T-helper 2 cell treated with Interferon-gamma antibody and Interleukin-4, amounts not matched to agents 100 ng/mL and 5 ng/mL, for 36 hours (primary cell): ENCODE results near the gene FH. TPM values are rescaled to one million over a fixed set of nuclear protein-coding genes. Genes with fewer than 3 reads are reported as not detected.

ENCODE experiments used
- intact Hi-C: fragments of 100-400 bp; cut with micrococcal nuclease; formaldehyde crosslinking; loops from one replicate; pipeline ENCODE4 v1.15.1; 2023
- total RNA-seq: library from RNA; stranded (reverse); gene quantifications from 2 replicates; pipeline ENCODE4 v1.2.3, GENCODE V29; 2022

The FH gene
- total RNA-seq, 1 donor from 2014 or later: 73.2 TPM

DNA sequence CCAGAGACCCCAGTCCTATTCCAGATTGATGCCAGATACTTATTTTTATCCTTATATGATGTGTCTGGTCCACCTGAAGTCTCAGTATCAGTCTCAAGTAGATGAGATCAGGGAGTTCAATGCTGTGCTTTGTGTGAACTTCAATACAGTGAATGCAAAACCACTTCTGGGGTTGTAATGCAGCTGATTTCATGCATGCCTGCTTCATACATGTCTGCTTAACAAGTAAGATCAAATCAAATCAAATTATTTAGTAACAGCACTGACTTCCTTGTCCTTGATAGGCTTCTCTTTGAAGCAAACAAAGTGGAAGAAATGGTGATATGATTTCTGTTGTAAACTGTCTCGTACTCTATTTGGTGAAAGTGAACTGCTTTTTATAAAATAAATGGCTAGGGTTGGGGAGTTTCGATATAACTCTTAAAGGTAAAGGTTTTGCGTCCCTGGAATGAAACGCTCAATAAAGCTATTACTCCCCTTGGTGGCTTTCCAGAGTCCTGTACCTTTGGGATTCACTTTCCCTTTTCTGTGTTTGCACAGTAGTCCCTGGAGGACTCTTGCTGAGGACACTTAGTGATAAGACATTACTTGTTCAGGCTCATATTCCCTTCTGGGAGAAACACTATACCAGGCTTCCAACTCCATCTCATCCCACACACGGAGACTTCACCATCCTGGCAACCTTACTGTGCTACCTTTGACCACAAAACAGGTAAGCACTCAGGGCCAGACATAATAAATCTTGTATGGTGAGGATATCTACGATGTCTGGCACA is 59.3 kb downstream of the FH start:
- intact Hi-C loops: no loop called here

DNA sequence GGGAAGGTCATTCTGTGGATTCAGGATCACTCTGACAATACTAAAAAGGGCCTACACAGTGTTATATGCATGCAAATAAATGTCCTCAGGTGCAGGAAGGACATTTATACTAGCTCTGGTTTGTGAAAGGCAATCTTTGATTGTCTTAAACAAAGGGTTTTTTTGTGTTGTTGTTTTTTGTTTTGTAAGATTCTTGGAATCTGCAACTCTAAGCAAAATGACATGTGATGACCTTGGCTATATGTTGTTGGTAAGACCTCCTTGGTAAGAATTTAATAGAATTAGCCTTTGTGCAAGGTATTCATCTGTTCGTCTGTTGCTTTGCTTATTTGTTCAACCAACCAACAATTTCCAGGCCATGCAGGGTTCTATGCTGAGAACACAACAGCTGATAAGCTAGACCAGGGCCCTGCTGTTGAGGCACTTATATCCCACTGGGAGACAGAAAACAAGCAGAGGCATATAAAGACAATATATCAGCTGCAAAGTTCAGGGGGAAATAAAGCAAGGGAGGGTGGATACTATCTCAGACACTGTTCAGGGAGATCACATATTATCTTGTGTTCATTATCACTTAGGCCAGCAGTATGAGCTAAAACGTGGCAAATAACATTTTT is 60.3 kb downstream of the FH start:
- intact Hi-C loops: no loop called here

DNA sequence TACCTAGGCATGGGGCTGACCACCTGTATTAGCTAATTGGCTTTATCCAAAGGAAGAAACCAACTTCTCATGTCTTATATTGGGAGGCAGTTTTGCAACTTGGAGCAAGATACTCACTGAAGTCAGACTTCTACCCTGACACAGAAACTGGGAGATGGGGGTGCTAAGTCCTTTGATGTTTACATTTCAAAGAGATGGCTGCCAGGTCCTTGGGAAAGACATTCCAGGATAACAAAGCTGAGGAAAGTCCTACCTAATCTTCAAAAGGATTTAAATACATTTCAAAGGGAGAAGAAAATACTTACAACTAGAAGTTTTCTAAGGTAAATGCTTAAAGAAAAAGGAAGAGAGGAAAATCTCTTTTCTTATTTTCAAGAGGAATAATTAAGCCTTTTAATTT is 62.1 kb downstream of the FH start:
- intact Hi-C loops: no loop called here

DNA sequence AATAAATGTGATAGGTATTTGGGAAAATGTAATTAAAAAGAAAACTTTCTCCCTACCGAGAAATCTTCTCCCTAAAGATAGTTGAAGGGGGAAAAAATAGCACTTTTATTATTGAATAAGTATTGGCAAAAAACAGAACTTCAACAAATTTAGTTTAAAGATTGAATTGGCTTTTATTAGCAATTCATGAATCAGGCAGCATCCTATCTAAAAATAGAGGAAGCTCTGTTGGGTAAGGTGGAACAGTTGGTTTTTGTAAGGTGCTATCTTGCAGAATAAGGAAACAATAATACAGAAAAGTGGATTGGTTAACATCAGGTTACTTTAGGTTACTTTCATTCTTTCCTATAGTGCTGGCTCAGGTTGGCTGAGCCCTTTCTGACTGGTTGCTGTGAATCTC is 62.8 kb downstream of the FH start:
- intact Hi-C loops: no loop called here

DNA sequence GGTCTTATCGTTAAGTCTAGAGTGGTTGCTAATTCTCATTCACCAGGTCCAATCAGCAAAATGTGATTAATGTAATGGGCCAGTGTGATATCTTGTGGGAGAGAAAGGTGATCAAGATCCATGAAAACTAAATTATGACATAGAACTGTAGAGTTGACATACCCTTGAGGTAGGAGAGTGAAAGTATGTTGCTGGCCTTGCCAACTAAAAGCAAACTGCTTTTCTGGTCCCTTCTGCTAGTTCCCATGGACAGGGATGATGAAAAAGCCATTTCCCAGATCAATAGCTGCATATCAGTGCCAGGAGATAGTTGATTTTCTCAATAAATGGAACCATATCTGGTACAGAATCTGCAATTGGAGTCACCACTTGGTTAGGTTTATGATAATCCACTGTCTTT is 65.8 kb downstream of the FH start:
- intact Hi-C loops: no loop called here

DNA sequence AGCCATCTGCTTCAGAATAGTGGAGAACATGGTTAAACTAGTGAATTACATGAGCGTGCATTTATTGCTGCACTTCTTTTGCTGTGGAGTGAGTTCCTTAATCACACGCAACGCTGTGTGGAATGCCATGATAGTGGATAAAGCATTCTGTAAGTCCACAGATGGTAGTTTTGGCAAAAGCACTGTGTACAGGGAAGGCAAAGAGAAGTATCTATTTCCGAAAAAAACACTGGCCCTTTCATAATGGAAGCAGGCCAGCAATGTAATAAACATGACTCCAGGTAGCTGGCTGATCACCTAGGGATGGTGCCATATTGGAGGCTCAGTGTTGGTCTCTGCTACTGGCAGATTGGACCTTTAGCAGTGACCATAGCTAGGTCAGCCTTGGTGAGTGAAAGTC is 67.6 kb downstream of the FH start:
- intact Hi-C loops: no loop called here

Other genes starting within 250 kb of the FH start
- gene RGS7, start 162.6 kb downstream of the FH start, total RNA-seq: not detected in 2 replicates
- gene KMO, start 12.6 kb upstream of the FH start, total RNA-seq: not detected in 2 replicates
- gene CHML, start 120.6 kb upstream of the FH start, total RNA-seq: 13.2 and 13.7 TPM in 2 replicates
- 12.4 and 13.6 TPM in 2 replicates for gene OPN3, start 120.6 kb upstream of the FH start, total RNA-seq
- not detected in 2 replicates for gene WDR64, start 132.5 kb upstream of the FH start, total RNA-seq